Tibial nerve (tissue), 4 donors: ENCODE results near the gene RYR3.

ENCODE experiments used
- EP300 ChIP-seq, 2 donors: sonication (generic); formaldehyde crosslinking; IDR thresholded peaks; one replicate each; pipeline ENCODE4 v1.6.1; 2017; ENCODE audit warnings: antibody characterized with exemption in 2 of 2, mild to moderate bottlenecking in 1 of 2
- POLR2A ChIP-seq, 2 donors: fragments of 450-650 bp; IDR thresholded peaks; one replicate each; pipeline ENCODE4 v1.6.1; 2017; ENCODE audit warnings: antibody characterized with exemption in 2 of 2, mild to moderate bottlenecking in 2 of 2, moderate library complexity in 2 of 2
- TF ChIP-seq, protein P1 (sequence below), 5 experiments: fragments of 200-600 bp in 3 of 5; fragments of 450-650 bp in 2 of 5; sonication (generic) in 3 of 5; IDR thresholded peaks; one replicate each; pipeline ENCODE4 v1.5.1; 2016 to 2019; ENCODE audit warnings: antibody characterized with exemption in 5 of 5, mild to moderate bottlenecking in 3 of 5, moderate library complexity in 2 of 5

DNA sequence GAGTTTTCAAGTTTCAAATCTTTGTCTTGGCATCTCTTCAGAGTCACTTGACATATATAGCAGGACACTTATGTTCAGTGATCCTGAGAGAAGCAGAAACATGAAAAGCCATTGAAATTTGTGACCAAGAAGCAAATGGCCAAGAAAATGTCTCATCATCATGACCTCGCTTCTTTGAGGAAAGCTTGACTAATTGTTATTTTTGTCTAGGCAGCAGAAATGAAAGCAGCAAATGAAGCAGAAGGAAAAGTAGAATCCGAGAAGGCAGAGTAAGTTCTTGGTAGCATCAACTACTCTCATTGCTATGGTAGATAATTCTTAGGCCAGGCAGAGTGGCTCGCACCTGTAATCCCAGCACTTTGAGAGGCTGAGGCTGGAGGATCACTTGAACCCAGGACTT, 529.8 kb downstream of the RYR3 start:
- TF ChIP-seq, protein P1, sequence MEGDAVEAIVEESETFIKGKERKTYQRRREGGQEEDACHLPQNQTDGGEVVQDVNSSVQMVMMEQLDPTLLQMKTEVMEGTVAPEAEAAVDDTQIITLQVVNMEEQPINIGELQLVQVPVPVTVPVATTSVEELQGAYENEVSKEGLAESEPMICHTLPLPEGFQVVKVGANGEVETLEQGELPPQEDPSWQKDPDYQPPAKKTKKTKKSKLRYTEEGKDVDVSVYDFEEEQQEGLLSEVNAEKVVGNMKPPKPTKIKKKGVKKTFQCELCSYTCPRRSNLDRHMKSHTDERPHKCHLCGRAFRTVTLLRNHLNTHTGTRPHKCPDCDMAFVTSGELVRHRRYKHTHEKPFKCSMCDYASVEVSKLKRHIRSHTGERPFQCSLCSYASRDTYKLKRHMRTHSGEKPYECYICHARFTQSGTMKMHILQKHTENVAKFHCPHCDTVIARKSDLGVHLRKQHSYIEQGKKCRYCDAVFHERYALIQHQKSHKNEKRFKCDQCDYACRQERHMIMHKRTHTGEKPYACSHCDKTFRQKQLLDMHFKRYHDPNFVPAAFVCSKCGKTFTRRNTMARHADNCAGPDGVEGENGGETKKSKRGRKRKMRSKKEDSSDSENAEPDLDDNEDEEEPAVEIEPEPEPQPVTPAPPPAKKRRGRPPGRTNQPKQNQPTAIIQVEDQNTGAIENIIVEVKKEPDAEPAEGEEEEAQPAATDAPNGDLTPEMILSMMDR (IDR thresholded peaks at IDR 0.05): no peak
- no peak for TF ChIP-seq POLR2A (IDR thresholded peaks at IDR 0.05)
- TF ChIP-seq EP300 (IDR thresholded peaks at IDR 0.05): no peak
